Astrocyte of the hippocampus (primary cell): ENCODE measurements around the gene PLIN5.
"Not testable (repeated sequence)": the region's sequence is repeated elsewhere in the genome, so short reads cannot be mapped to it uniquely, and the experiment has no call there.

Source experiments
- DNase-seq: peaks from one replicate; pipeline ENCODE4 v3.0.0; 2011; ENCODE audit warnings: low read depth, low spot score

The PLIN5 gene

GRCh38 chr19:4567584-4568071 is 32.6 kb upstream of the PLIN5 start:
- peak; percentile 62 for DNase-seq

GRCh38 chr19:4566402-4567051 is 31.5 kb upstream of the PLIN5 start:
- DNase-seq: no peak

- DNase-seq: not testable (repeated sequence)
Measured at GRCh38 chr19:4563562-4563961, 28.5 kb upstream of the PLIN5 start.

GRCh38 chr19:4562085-4562484 is 27.1 kb upstream of the PLIN5 start:
- not testable (repeated sequence) for DNase-seq

- no peak for DNase-seq
Measured at GRCh38 chr19:4559569-4559968, 24.5 kb upstream of the PLIN5 start, which contains the start of gene SEMA6B. Gene SEMA6B, minus strand, starts transcription at chr19:4559684. Its CDS starts 1,227 bp downstream, at chr19:4558457.

- peak; percentile 47 for DNase-seq
Measured at GRCh38 chr19:4557971-4558941, 23.2 kb upstream of the PLIN5 start.

- DNase-seq: no peak
Measured at GRCh38 chr19:4557144-4557970, 22.3 kb upstream of the PLIN5 start.

GRCh38 chr19:4556597-4557127 is 21.6 kb upstream of the PLIN5 start:
- no peak for DNase-seq

GRCh38 chr19:4555657-4556561 is 20.9 kb upstream of the PLIN5 start:
- no peak for DNase-seq

- DNase-seq: no peak
Measured at GRCh38 chr19:4554717-4555116, 19.7 kb upstream of the PLIN5 start.

- no peak for DNase-seq
Measured at GRCh38 chr19:4553775-4554174, 18.8 kb upstream of the PLIN5 start.

- DNase-seq: no peak
Measured at GRCh38 chr19:4553092-4553695, 18.2 kb upstream of the PLIN5 start.

- no peak for DNase-seq
Measured at GRCh38 chr19:4552525-4552819, 17.4 kb upstream of the PLIN5 start.

- DNase-seq: no peak
Measured at GRCh38 chr19:4550479-4551050, 15.5 kb upstream of the PLIN5 start.

GRCh38 chr19:4550018-4550417 is 15.0 kb upstream of the PLIN5 start:
- no peak for DNase-seq

- DNase-seq: no peak
Measured at GRCh38 chr19:4548238-4548584, 13.2 kb upstream of the PLIN5 start.

- peak; percentile 17 for DNase-seq
Measured at GRCh38 chr19:4547303-4548237, 12.5 kb upstream of the PLIN5 start.

- no peak for DNase-seq
Measured at GRCh38 chr19:4543842-4544647, 9.0 kb upstream of the PLIN5 start.
